ENCODE results near the gene STAT5B. TPM values are rescaled to one million over a fixed set of nuclear protein-coding genes. Genes with fewer than 3 reads are reported as not detected.
A peak's percentile ranks its signal among the peaks of the same experiment; 100 is the strongest.
"Not testable (repeated sequence)": the region's sequence is repeated elsewhere in the genome, so short reads cannot be mapped to it uniquely, and the experiment has no call there.

STAT5B gene
- polyA plus RNA-seq, 4 donors: 13.4 to 53.6 (median 20.1) TPM

GRCh38 chr17:42233994-42234393 lies 42.2 kb downstream of the STAT5B start:
- WGBS, 3 donors: 71 to 88% (median 86%) methylated on average over 2 of the region's 2 CpGs
- no peaks in the 10 kb centered on the region for H3K9me3 ChIP-seq (ENCODE audit: control insufficient read depth in 2 of 2, insufficient read depth in 1 of 2, low read depth in 1 of 2, low read length in 1 of 2)
- H3K36me3 ChIP-seq (ENCODE audit: control insufficient read depth in 3 of 3, insufficient read depth in 2 of 3, low read depth in 1 of 3, low read length in 3 of 3): peaks cover 0 to 14% (median 0%) of the 10 kb centered on the region in 3 donors
- FAIRE-seq: no peak
- no peaks in the 10 kb centered on the region for H3K27me3 ChIP-seq (ENCODE audit: control insufficient read depth in 3 of 3, insufficient read depth in 3 of 3, low read length in 3 of 3)
- no peaks in the 10 kb centered on the region for H3K4me1 ChIP-seq (ENCODE audit: control insufficient read depth in 3 of 3, insufficient read depth in 2 of 3, low read depth in 1 of 3, low read length in 2 of 3)
- no peak overlapping the region for H3K27ac ChIP-seq (ENCODE audit: low read depth in 1 of 3, low read length in 2 of 3)
- H3K4me3 ChIP-seq (ENCODE audit: low read depth in 1 of 3, low read length in 3 of 3): no peak overlapping the region
- no peak for DNase-seq

- FAIRE-seq (no peak), DNase-seq (no peak)
- H3K4me3 ChIP-seq (ENCODE audit: low read depth in 1 of 3, low read length in 3 of 3): no peak overlapping the region
- no peak overlapping the region for H3K27ac ChIP-seq (ENCODE audit: low read depth in 1 of 3, low read length in 2 of 3)
- no peaks in the 10 kb centered on the region for H3K9me3 ChIP-seq (ENCODE audit: control insufficient read depth in 2 of 2, insufficient read depth in 1 of 2, low read depth in 1 of 2, low read length in 1 of 2)
- WGBS, 3 donors: 92 to 95% (median 94%) methylated on average over 5 of the region's 5 CpGs
- no peaks in the 10 kb centered on the region for H3K27me3 ChIP-seq (ENCODE audit: control insufficient read depth in 3 of 3, insufficient read depth in 3 of 3, low read length in 3 of 3)
- H3K4me1 ChIP-seq (ENCODE audit: control insufficient read depth in 3 of 3, insufficient read depth in 2 of 3, low read depth in 1 of 3, low read length in 2 of 3): no peaks in the 10 kb centered on the region
- H3K36me3 ChIP-seq (ENCODE audit: control insufficient read depth in 3 of 3, insufficient read depth in 2 of 3, low read depth in 1 of 3, low read length in 3 of 3): peaks cover 0 to 16% (median 0%) of the 10 kb centered on the region in 3 donors
Measured at GRCh38 chr17:42233156-42233555, 43.0 kb downstream of the STAT5B start.

- FAIRE-seq: no peak
- H3K4me3 ChIP-seq (ENCODE audit: low read depth in 1 of 3, low read length in 3 of 3): no peak overlapping the region
- WGBS, 3 donors: 80 to 87% (median 82%) methylated on average over 5 of the region's 5 CpGs
Measured at GRCh38 chr17:42230225-42230624, 46.0 kb downstream of the STAT5B start.

GRCh38 chr17:42227849-42228700 lies 48.1 kb downstream of the STAT5B start:
- Histone ChIP-seq H3K4me3 (ENCODE audit: low read depth in 1 of 3, low read length in 3 of 3) (no peak overlapping the region), H3K36me3 (ENCODE audit: control insufficient read depth in 3 of 3, insufficient read depth in 2 of 3, low read depth in 1 of 3, low read length in 3 of 3) (peaks cover 0 to 42% (median 3%) of the 10 kb centered on the region in 3 donors), H3K27me3 (ENCODE audit: control insufficient read depth in 3 of 3, insufficient read depth in 3 of 3, low read length in 3 of 3) (no peaks in the 10 kb centered on the region), H3K4me1 (ENCODE audit: control insufficient read depth in 3 of 3, insufficient read depth in 2 of 3, low read depth in 1 of 3, low read length in 2 of 3) (no peaks in the 10 kb centered on the region), H3K27ac (ENCODE audit: low read depth in 1 of 3, low read length in 2 of 3) (peak overlapping the region in 1 of 3 donors; percentile 11), H3K9me3 (ENCODE audit: control insufficient read depth in 2 of 2, insufficient read depth in 1 of 2, low read depth in 1 of 2, low read length in 1 of 2) (no peaks in the 10 kb centered on the region)
- DNase-seq (no peak), FAIRE-seq (no peak)
- 73 to 91% (median 85%) methylated on average over 11 of the region's 11 CpGs for WGBS, 3 donors

More at GRCh38 chr17:42230225-42230624, 46.0 kb downstream of the STAT5B start:
- no peak overlapping the region for H3K27ac ChIP-seq (ENCODE audit: low read depth in 1 of 3, low read length in 2 of 3)
- no peaks in the 10 kb centered on the region for H3K9me3 ChIP-seq (ENCODE audit: control insufficient read depth in 2 of 2, insufficient read depth in 1 of 2, low read depth in 1 of 2, low read length in 1 of 2)
- no peak for DNase-seq
- H3K36me3 ChIP-seq (ENCODE audit: control insufficient read depth in 3 of 3, insufficient read depth in 2 of 3, low read depth in 1 of 3, low read length in 3 of 3): peaks cover 0 to 23% (median 0%) of the 10 kb centered on the region in 3 donors
- H3K27me3 ChIP-seq (ENCODE audit: control insufficient read depth in 3 of 3, insufficient read depth in 3 of 3, low read length in 3 of 3): no peaks in the 10 kb centered on the region
- no peaks in the 10 kb centered on the region for H3K4me1 ChIP-seq (ENCODE audit: control insufficient read depth in 3 of 3, insufficient read depth in 2 of 3, low read depth in 1 of 3, low read length in 2 of 3)

DNA sequence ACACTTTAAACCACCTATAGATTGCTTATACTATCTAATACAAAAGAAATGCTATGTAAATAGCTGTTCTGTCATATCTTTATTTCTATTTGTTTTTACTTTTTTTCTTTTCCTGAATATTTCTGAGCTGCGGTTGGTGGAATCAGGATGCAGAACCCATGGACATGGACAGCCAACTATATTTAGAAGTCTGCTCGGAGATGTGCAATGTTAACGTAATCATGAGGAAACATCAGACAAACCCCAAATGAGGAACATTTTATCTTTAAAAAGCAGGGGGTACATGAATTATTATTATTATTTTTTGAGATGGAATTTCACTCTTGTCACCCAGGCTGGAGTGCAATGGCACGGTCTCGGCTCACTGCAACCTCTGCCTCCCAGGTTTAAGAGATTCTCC lies 50.5 kb downstream of the STAT5B start:
- H3K27me3 ChIP-seq (ENCODE audit: control insufficient read depth in 3 of 3, insufficient read depth in 3 of 3, low read length in 3 of 3): no peaks in the 10 kb centered on the region
- H3K4me3 ChIP-seq (ENCODE audit: low read depth in 1 of 3, low read length in 3 of 3): no peak overlapping the region
- WGBS, 3 donors: 90 to 93% (median 93%) methylated on average over 5 of the region's 5 CpGs
- FAIRE-seq: no peak
- DNase-seq: no peak
- H3K27ac ChIP-seq (ENCODE audit: low read depth in 1 of 3, low read length in 2 of 3): no peak overlapping the region
- no peaks in the 10 kb centered on the region for H3K4me1 ChIP-seq (ENCODE audit: control insufficient read depth in 3 of 3, insufficient read depth in 2 of 3, low read depth in 1 of 3, low read length in 2 of 3)
- peaks cover 0 to 57% (median 7%) of the 10 kb centered on the region in 3 donors for H3K36me3 ChIP-seq (ENCODE audit: control insufficient read depth in 3 of 3, insufficient read depth in 2 of 3, low read depth in 1 of 3, low read length in 3 of 3)
- no peaks in the 10 kb centered on the region for H3K9me3 ChIP-seq (ENCODE audit: control insufficient read depth in 2 of 2, insufficient read depth in 1 of 2, low read depth in 1 of 2, low read length in 1 of 2)

DNA sequence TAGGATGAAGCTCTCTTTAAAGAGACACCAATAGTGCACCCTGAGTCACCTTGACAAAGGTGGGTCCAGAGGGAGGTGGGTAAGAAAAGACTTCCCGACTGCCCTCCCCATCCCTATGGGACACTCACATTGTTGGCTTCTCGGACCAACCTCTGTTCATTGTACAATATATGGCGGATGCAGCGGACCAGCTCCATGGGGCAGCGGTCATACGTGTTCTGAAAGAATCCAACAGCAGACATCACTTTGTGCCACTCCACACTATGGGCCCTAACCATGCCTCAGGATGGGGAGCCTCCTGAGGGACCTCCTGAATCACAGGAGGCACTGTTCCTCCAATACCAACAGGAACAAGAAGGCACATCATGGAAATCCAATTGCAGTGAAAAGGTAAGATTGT lies 51.5 kb downstream of the STAT5B start:
- FAIRE-seq: no peak
- 95 to 97% (median 96%) methylated on average over 6 of the region's 6 CpGs for WGBS, 3 donors
- no peak overlapping the region for H3K4me3 ChIP-seq (ENCODE audit: low read depth in 1 of 3, low read length in 3 of 3)
- no peak for DNase-seq
- H3K27ac ChIP-seq (ENCODE audit: low read depth in 1 of 3, low read length in 2 of 3): no peak overlapping the region
- peaks cover 0 to 66% (median 7%) of the 10 kb centered on the region in 3 donors for H3K36me3 ChIP-seq (ENCODE audit: control insufficient read depth in 3 of 3, insufficient read depth in 2 of 3, low read depth in 1 of 3, low read length in 3 of 3)
- no peaks in the 10 kb centered on the region for H3K9me3 ChIP-seq (ENCODE audit: control insufficient read depth in 2 of 2, insufficient read depth in 1 of 2, low read depth in 1 of 2, low read length in 1 of 2)
- H3K4me1 ChIP-seq (ENCODE audit: control insufficient read depth in 3 of 3, insufficient read depth in 2 of 3, low read depth in 1 of 3, low read length in 2 of 3): no peaks in the 10 kb centered on the region
- H3K27me3 ChIP-seq (ENCODE audit: control insufficient read depth in 3 of 3, insufficient read depth in 3 of 3, low read length in 3 of 3): no peaks in the 10 kb centered on the region

DNA sequence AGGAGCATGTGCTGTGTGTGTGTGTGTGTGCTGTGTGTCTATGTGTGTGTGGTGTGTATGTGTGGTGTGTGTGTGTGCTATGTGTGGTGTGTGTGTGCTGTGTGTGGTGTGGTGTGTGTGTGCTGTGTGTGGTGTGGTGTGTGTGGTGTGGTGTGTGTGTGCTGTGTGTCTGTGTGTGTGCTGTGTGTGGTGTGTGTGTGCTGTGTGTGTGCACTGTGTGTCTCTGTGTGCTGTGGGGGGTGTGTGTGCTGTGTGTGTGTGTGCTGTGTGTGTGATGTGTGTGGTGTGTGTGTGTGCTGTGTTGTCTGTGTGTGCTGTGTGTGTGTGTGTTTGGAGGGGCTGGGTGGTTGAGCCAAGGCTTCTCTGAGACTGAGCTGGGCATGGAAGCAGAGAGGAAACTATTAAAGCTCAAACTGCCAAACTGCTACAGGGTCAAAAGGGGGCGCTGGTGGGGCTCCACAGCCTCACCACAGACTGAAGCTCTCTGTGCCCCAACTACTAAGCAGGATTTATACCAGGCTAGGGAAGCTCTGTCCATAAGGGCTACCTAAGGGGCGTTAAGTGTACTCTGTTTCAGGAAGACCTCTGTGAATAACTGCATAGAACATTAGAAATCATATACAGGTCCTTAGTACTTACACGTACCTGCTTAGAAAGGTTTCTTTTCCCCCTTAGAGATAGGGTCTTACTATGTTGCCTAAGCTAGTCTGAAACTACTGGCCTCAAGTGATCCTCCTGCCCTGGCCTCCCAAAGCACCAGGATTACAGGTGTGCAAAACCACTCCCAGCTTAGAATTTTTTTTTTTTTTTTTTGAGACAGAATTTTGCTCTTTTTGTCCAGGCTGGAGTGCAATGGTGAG lies 54.1 kb downstream of the STAT5B start:
- WGBS, 3 donors: 54 to 56% (median 54%) methylated on average over 3 of the region's 3 CpGs
- H3K36me3 ChIP-seq (ENCODE audit: control insufficient read depth in 3 of 3, insufficient read depth in 2 of 3, low read depth in 1 of 3, low read length in 3 of 3): peaks cover 8 to 70% (median 11%) of the 10 kb centered on the region in 3 donors
- H3K9me3 ChIP-seq (ENCODE audit: control insufficient read depth in 2 of 2, insufficient read depth in 1 of 2, low read depth in 1 of 2, low read length in 1 of 2): no peaks in the 10 kb centered on the region
- DNase-seq: peak; percentile 47 to 70
- no peak overlapping the region for H3K27ac ChIP-seq (ENCODE audit: low read depth in 1 of 3, low read length in 2 of 3)
- no peak overlapping the region for H3K4me3 ChIP-seq (ENCODE audit: low read depth in 1 of 3, low read length in 3 of 3)
- H3K27me3 ChIP-seq (ENCODE audit: control insufficient read depth in 3 of 3, insufficient read depth in 3 of 3, low read length in 3 of 3): no peaks in the 10 kb centered on the region
- no peaks in the 10 kb centered on the region for H3K4me1 ChIP-seq (ENCODE audit: control insufficient read depth in 3 of 3, insufficient read depth in 2 of 3, low read depth in 1 of 3, low read length in 2 of 3)
- FAIRE-seq: no peak

DNA sequence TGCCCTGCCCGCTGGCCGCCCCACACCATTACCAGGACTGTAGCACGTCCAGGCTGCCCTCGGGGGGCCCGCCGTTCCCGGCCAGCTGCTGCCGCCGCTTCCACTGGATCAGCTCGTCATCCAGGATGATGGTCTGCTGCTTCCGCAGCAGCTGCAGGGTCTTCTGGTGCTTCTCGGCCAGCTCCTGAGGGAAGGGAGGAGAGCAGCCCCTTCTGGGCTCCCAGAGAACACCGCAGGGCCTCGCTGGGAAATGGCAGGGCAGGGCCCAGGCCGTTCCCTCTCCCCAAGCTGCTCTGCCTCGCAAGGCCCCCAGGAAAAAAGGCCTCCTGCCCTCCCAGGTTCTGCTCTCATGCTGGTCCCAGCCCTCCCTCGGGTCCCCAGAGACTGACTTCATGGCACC lies 56.9 kb downstream of the STAT5B start:
- not testable (repeated sequence) for H3K27me3 ChIP-seq (ENCODE audit: control insufficient read depth in 3 of 3, insufficient read depth in 3 of 3, low read length in 3 of 3); H3K27ac ChIP-seq (ENCODE audit: low read depth in 1 of 3, low read length in 2 of 3); FAIRE-seq; H3K9me3 ChIP-seq (ENCODE audit: control insufficient read depth in 2 of 2, insufficient read depth in 1 of 2, low read depth in 1 of 2, low read length in 1 of 2); DNase-seq; H3K4me1 ChIP-seq (ENCODE audit: control insufficient read depth in 3 of 3, insufficient read depth in 2 of 3, low read depth in 1 of 3, low read length in 2 of 3); H3K4me3 ChIP-seq (ENCODE audit: low read depth in 1 of 3, low read length in 3 of 3)
- H3K36me3 ChIP-seq (ENCODE audit: control insufficient read depth in 3 of 3, insufficient read depth in 2 of 3, low read depth in 1 of 3, low read length in 3 of 3): peaks cover 10 to 79% (median 11%) of the 10 kb centered on the region in 3 donors
- 94% methylated on average over 2 of the region's 17 CpGs; no CpG with 5 or more reads in 2 of the 3 donors for WGBS, 3 donors

Measured in small intestine (tissue), 7 donors.